Mucosa of descending colon (tissue), 3 donors: ENCODE data around the gene CLSTN2. TPM values are rescaled to one million over a fixed set of nuclear protein-coding genes. Genes with fewer than 3 reads are reported as not detected.

Experiments
- ATAC-seq: fragments of 200-7000 bp; cut with Tn5 transposase; one replicate; pipeline ENCODE4 v1.9.1; 2020; ENCODE audit warnings: mild to moderate bottlenecking, moderate library complexity
- DNase-seq, 3 donors: peaks; one replicate each; pipeline ENCODE4 v3.0.0-alpha.2; 2020
- H3K36me3 ChIP-seq: fragments of 200-600 bp; one replicate; pipeline ENCODE4 v1.8.0; 2021; ENCODE audit warnings: low read depth, mild to moderate bottlenecking
- H3K4me1 ChIP-seq: fragments of 200-600 bp; one replicate; pipeline ENCODE4 v1.8.0; 2021; ENCODE audit warnings: low read depth, mild to moderate bottlenecking
- H3K4me3 ChIP-seq: fragments of 200-600 bp; one replicate; pipeline ENCODE4 v1.8.0; 2021; ENCODE audit warnings: mild to moderate bottlenecking
- H3K9me3 ChIP-seq: fragments of 200-600 bp; one replicate; pipeline ENCODE4 v1.8.0; 2021; ENCODE audit warnings: mild to moderate bottlenecking
- intact Hi-C, 2 donors: fragments of 100-400 bp; cut with DNase I in 1 of 2; cut with micrococcal nuclease in 1 of 2; formaldehyde crosslinking; loops; one replicate each; pipeline versions ENCODE4 v1.11.0 to v1.11.1; 2022; cut with DNase I, micrococcal nuclease
- total RNA-seq, 3 donors: library from RNA; stranded (reverse); fragmentation: NEBNext Ultra II Directional in 2 of 3; extraction: Animal tissue kit (Norgen Biotek cat#: 25700) in 2 of 3; gene quantifications; one replicate each; pipeline versions ENCODE4 v1.2.1 to v1.2.4, GENCODE V29; 2021 to 2023
- TF ChIP-seq, protein P1 (sequence below): fragments of 200-600 bp; IDR thresholded peaks from one replicate; pipeline ENCODE4 v1.8.0; 2022; ENCODE audit warnings: antibody characterized with exemption, mild to moderate bottlenecking
- donor health status: DM: no; HTN: no; CAD: no; lungs with moderate emphysema.
- donor health status: DM: no; HTN: no; CAD: no.
- donor health status: DM: no; HTN: yes; CAD: no.

CLSTN2 gene
- total RNA-seq, 3 donors from 2014 or later = 0.90 to 5.3 (median 2.5) TPM

- no peak for DNase-seq
- H3K9me3 ChIP-seq = no peaks in the 10 kb centered on the region
- no peak overlapping the region for H3K4me3 ChIP-seq
- no peak for ATAC-seq
- intact Hi-C loops = no loop called here
- no peaks in the 10 kb centered on the region for H3K36me3 ChIP-seq
- no peaks in the 10 kb centered on the region for H3K4me1 ChIP-seq
- TF ChIP-seq, protein P1, sequence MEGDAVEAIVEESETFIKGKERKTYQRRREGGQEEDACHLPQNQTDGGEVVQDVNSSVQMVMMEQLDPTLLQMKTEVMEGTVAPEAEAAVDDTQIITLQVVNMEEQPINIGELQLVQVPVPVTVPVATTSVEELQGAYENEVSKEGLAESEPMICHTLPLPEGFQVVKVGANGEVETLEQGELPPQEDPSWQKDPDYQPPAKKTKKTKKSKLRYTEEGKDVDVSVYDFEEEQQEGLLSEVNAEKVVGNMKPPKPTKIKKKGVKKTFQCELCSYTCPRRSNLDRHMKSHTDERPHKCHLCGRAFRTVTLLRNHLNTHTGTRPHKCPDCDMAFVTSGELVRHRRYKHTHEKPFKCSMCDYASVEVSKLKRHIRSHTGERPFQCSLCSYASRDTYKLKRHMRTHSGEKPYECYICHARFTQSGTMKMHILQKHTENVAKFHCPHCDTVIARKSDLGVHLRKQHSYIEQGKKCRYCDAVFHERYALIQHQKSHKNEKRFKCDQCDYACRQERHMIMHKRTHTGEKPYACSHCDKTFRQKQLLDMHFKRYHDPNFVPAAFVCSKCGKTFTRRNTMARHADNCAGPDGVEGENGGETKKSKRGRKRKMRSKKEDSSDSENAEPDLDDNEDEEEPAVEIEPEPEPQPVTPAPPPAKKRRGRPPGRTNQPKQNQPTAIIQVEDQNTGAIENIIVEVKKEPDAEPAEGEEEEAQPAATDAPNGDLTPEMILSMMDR = no peak
Measured at GRCh38 chr3:140078940-140079339, 144.0 kb downstream of the CLSTN2 start.

- TF ChIP-seq, protein P1 = no peak
- intact Hi-C loops = no loop called here
Measured at GRCh38 chr3:140081887-140082286, 146.9 kb downstream of the CLSTN2 start.

DNA sequence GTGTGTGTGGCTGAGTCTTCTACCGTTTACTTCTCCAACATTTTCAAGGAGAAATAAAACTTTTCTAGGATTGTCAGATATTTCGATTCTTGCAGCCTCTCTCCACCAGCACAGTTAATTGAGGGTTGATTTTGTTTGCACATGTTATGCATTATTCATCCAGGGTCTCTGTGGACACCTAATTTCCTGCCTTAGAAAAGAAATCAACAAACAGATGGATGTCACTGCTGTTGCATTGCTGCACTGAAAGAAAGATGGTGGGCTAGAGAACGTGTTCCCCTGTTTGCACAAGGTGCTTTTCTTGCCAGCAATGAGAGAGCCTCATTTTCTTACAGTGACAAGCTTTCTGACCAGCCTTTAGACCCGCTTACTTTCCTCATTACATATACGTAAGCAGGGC, 150.0 kb downstream of the CLSTN2 start:
- Histone ChIP-seq H3K9me3 (no peaks in the 10 kb centered on the region), H3K4me3 (no peak overlapping the region), H3K36me3 (no peaks in the 10 kb centered on the region), H3K4me1 (no peaks in the 10 kb centered on the region)
- ATAC-seq (no peak), DNase-seq (no peak)
- intact Hi-C loops = no loop called here
- TF ChIP-seq, protein P1 = no peak

More at GRCh38 chr3:140081887-140082286, 146.9 kb downstream of the CLSTN2 start:
- H3K36me3 ChIP-seq = no peaks in the 10 kb centered on the region
- ATAC-seq = no peak
- no peaks in the 10 kb centered on the region for H3K9me3 ChIP-seq
- no peak overlapping the region for H3K4me3 ChIP-seq
- H3K4me1 ChIP-seq = no peaks in the 10 kb centered on the region
- DNase-seq = no peak

DNA sequence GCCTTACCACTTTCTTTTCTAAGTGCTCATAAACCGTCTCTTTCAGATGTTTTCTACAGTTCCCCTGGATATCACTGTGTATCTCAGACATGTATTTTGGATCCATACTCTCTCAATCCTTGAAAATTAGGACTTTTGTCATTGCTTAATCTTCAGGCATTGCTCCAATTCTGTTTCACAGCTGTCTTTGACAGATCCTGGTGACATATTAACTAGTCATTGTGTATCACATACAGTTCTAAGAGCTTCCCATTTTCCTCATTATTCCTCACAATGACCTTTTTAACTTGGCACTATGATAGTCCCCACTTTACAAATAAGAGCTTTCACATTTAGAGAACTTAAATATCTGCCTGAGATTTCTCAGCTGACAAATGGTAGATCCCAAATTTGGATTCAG, 151.7 kb downstream of the CLSTN2 start:
- H3K4me1 ChIP-seq = no peaks in the 10 kb centered on the region
- H3K36me3 ChIP-seq = no peaks in the 10 kb centered on the region
- ATAC-seq = no peak
- TF ChIP-seq, protein P1 = no peak
- intact Hi-C loops = no loop called here
- DNase-seq = no peak
- H3K4me3 ChIP-seq = no peak overlapping the region
- H3K9me3 ChIP-seq = no peaks in the 10 kb centered on the region

GRCh38 chr3:140088058-140088457, 153.1 kb downstream of the CLSTN2 start:
- DNase-seq (no peak), ATAC-seq (no peak)
- Histone ChIP-seq H3K9me3 (no peaks in the 10 kb centered on the region), H3K4me3 (no peak overlapping the region), H3K36me3 (no peaks in the 10 kb centered on the region), H3K4me1 (no peaks in the 10 kb centered on the region)
- intact Hi-C loops = no loop called here
- TF ChIP-seq, protein P1 = no peak

DNA sequence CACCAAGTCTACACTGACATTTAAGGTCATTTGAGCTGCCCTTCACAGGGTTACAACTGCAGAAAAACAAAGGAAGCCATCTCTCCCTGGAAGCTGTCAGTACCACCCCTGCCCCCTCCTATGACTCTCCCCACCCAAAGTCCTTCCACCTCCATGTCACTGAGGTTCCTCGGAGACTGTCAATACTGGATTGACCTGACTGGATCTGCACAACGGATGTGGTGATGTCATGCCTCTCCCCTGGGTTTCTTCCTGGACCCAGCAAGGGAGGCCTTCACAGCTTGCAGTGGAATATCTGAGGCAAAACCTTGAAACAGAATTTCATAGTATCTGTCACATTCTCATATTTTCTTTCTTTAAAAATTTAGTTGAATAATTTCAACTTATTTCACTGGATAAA, 153.5 kb downstream of the CLSTN2 start:
- ATAC-seq (no peak), DNase-seq (no peak)
- H3K36me3 ChIP-seq = no peaks in the 10 kb centered on the region
- no peak overlapping the region for H3K4me3 ChIP-seq
- H3K4me1 ChIP-seq = no peaks in the 10 kb centered on the region
- no peaks in the 10 kb centered on the region for H3K9me3 ChIP-seq
- TF ChIP-seq, protein P1 = no peak
- intact Hi-C loops = no loop called here
